Epidermal melanocyte (primary cell): ENCODE data around the gene HOXD3.

ENCODE experiments used
- DNase-seq: peaks from one replicate; pipeline ENCODE4 v3.0.0; 2011; ENCODE audit warnings: low spot score; ENCODE audit not compliant: insufficient read length

HOXD3 gene

DNA sequence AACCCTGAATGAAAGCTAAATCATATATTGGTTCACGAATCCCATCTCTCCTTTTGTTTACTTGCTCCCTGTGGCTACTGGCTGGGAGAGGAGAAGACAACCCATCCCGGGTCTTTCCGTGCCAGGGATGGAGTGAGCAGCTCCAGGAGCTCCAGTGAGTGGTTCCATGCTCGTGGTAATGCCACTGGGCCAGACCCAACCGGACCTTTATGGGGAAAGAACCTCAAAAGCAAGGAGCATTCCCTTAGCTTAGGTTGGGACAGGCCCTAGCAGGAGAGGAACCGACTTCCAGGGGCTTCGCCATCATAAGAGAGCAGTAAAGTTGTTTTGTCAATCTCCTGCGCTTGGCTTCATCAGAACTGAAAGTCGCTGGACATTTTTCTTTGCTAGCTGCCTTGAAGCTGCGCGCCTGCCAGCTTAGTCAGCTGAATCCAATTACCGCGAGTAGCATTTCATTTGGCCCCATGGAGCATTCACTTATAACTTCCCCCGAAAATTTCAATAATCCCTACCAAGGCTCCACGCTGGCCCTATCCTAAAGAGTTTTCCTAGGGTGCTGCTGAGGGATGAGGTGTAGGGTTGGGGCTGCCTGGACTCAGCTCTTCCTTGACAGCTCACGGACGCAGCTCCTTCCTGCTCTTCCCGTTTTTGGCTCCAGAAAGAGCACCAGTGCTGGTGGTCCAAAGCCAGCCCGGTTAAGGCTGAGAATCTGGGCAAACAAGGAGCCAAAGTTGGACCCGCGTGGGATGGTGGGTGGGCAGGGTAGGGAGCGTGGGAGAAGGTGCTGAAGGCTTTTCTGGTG lies 4.9 kb downstream of the HOXD3 start:
- DNase-seq, result peak; percentile 74

DNA sequence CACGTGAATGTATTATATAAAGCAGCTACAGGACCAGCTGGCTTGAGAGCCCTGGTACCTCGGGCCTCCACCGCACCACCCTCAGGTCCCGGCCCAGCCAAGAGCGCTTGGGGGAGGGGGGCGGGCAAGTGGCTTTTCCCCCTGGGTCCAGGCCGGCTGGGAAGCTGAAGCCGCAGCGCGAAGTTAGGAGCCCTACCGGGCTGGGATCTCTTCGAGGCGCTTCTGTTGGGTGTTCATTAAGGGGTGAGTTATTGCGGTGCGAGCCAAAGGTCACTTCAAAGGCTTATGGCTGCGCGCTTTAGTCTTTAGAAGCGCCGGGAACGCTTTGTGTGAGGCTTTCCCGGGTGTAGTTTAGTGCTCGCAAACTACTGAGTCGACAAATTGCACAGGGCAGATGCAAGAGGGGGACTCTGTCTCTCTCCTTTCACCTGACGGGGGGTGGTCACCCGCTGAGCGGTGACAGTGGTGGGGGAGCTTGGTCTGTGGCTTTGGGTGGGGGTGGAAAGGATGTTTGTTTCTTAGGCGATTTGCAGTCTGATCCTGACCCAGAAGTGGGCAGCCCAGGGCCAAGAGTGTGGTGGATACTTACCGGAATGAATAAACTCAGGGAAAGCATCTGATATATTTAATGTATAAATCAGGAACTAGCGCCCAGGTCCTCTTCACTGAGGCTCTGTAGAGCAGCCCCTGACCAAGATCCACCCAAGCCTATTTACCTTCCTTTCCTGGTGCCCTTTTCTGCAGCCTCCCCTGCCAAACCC lies 6.0 kb downstream of the HOXD3 start:
- DNase-seq, result no peak

DNA sequence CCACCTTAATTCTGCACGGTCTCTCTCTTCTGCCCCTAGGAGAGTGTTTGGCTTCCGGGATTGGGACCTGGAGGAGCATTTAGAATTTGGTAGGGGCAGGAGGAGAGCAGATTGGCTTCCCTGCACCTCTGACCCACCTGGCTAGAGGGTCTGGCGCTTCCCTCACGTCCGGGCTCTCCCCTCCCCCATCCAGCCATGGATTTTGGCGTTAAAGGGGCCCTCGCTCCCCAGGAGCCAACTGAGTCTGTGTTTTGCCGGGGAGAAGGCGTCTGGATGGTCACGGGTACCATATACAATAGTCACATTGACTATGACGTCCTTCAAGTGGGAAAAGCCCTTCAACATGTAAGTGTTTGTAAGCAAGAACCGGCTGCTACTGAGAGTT lies 6.6 kb downstream of the HOXD3 start:
- no peak for DNase-seq

DNA sequence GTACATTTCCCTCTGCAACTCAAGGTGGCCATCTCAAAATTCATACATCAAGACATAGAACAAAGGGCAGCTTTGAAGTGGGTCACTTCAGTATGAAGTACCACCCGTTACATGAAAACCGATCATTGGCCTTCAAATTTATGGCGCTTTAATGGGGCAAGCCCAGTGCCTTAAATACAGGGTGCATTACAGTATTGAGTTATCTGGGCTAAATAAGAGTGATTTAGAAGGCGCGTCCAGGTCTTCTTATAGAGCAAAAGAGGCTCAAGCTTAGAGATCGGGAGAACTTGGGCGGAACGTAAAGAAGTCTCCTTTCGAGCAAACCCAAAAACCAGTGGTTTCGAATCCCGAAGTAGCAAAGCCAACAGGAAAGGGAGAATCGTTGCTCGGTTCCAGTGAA lies 7.1 kb downstream of the HOXD3 start:
- DNase-seq, result no peak

DNA sequence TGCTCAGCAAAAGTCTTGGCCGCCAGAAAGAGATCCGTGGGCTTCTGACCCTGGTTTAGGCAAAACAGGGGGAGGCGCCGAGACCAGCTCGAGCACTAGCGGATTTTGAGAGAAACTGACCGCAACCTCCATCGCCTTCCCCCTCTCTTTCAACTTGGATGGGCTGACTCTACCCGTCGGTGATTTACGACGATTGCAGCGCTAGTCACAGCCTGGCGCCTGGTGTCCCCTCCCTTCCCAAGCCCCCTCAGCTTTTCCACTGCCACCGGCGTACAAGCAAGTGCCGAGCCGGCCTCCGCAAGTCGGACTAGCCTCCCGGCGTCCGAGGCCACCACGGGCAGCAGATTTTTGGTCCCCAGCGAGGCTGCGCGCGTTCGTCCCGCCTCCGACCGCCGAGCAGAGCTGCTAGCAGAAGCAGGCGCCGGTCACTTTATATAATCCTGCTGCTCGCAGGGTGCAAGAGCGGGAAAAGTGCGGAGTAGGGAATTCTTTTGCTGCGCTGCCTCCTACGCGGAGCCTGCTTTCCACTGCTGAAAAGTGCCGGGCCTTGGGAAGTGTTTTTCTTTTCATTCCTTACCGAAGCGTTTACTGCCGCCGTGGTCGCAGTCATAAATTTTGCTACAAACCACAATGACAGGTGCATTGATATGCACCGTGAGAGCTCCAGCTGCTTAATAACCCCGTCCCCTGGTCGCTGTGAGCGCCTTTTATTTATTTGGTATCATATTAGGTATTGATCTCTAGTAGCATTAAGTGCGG lies 7.7 kb downstream of the HOXD3 start:
- DNase-seq, result no peak

DNA sequence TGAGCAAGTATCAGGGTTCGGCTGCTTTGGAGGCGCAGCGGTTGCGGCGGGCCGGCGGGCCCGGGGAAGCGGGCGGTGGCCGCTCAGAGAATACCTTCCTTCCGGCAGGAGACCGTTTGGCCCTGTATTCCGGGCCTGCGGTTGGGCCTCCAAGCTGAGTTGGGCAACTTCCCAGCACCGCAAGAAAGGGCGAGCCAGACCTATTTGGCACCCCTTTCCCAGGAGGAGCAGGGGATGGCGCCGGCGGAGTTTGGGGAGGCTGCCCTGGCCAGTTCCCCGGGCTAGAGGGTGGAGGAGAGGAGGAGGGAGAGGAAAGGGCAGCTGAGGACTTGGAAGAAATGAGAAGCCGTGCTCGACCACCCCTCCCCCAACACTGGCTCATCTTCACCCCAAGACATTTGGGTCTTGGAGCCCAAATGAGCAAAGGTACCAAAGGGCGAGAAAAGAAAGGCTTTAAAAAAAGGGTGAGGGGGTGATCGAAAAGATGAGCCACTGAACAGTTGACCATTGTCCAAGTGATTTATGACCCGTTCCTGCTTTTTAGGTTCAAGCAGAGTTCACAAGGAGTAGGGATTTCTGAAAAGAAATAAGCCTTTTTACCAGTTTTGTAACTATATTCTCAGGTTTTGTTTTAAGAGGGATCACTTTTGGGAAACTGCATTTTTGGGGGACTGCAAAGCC lies 8.4 kb downstream of the HOXD3 start:
- DNase-seq, result no peak

DNA sequence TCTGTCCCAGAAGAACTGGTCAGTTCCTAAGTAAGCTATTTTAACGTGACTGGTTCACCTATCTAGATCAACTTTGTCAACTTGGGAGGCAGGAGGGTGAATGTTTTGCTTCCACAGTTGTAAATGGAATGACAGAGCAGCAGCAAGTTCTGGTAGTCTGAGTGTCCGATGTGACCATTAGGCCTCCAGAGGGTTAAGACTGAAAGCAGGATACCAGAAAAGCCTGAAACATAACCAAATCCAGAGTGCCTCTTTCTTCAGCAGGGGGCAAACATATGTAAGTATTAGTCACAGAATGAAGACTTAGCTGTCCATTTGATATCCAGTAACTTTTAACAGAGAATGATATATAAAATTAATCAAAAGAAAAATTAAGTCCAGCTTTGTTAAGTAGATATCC lies 9.2 kb downstream of the HOXD3 start:
- DNase-seq, result no peak

DNA sequence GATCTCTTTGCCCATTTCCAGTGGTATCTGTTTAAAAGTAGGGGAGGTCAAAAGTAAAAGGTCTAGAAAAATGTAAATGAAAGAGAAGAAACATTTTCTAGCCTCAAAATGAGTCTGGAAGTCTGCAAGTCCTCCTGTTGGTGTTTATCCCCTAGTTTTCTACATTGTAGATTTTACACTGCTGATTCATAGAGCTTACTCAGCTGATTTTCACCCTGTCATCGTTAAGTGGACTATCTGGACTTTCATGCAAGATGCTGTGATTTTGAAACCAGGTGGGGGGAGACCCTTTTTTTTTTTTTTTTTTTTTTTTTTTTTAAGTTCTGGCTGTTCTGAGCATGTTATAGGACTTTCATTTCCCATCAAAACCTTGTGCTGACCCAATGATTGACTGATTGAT lies 10.3 kb downstream of the HOXD3 start:
- DNase-seq, result no peak

DNA sequence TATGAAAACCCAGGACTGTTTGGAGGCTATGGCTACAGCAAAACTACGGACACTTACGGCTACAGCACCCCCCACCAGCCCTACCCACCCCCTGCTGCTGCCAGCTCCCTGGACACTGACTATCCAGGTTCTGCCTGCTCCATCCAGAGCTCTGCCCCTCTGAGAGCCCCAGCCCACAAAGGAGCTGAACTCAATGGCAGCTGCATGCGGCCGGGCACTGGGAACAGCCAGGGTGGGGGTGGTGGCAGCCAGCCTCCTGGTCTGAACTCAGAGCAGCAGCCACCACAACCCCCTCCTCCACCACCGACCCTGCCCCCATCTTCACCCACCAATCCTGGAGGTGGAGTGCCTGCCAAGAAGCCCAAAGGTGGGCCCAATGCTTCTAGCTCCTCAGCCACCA lies 12.1 kb downstream of the HOXD3 start:
- DNase-seq, result no peak

DNA sequence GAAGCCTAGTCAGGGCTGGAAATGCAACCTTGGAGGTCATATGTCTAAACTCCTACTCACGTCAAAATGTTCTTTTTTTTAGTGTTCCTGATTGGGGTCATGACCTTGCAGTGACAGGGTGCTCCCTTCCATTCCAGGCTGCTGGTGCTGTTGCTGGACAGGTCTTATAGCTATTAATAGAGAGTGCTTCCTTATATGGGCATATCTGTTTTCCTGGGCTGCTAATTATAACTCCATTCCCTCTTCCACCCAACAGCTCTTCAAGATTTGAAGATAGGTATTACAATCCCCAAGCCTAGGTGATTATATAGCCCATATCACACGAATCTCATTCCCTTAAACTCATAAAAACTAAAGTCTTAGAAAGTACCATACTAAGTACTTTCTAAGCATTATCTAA lies 12.6 kb downstream of the HOXD3 start:
- DNase-seq, result no peak

DNA sequence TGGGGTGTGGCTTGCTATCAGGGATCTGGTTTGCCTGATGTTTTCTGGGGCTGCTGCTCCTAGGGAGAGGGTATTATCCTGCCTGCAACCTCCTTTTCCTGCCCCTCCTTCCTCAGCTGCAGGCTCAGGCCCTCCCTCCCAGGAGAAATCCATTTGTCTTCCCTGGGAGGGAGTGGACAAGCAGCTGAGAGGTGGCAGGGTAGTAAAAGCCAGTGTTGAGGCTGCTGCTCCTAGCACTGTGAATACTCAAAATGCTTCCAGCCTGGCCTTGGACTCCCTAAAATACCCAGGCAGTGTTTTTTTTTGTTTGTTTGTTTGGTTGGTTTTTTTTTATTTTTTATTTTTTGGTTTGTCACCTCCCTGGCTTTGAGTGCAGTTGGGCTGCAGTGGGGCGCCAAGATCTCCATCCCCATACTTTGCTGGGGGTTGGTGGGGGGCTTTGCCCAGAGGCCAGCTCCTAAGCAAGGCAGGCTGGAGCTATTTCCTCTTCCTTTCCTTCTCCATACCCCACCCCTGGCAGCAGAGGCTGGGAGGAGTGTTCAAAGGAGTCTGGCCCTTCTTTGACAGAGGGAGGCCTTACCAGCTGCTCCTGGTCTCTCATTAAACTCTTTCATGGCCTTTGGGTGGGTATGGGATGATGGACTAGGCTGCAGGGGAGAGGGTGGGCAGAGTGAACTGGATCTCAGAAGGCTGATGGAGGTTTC lies 13.6 kb downstream of the HOXD3 start:
- DNase-seq, result no peak

DNA sequence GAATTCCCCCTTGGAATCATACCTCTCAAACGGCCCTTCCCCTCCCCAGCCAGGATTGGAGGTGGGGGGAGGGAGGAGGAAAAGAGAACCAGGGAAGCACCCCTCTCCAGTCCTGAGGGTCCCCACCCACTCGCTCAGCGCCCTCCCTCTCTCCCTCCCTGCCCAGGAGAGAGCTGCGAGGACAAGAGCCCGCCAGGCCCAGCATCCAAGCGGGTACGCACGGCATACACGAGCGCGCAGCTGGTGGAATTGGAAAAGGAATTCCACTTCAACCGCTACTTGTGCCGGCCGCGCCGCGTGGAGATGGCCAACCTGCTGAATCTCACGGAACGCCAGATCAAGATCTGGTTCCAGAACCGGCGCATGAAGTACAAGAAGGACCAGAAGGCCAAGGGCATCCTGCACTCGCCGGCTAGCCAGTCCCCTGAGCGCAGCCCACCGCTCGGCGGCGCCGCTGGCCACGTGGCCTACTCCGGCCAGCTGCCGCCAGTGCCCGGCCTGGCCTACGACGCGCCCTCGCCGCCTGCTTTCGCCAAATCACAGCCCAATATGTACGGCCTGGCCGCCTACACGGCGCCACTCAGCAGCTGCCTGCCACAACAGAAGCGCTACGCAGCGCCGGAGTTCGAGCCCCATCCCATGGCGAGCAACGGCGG lies 14.4 kb downstream of the HOXD3 start:
- DNase-seq, result no peak

DNA sequence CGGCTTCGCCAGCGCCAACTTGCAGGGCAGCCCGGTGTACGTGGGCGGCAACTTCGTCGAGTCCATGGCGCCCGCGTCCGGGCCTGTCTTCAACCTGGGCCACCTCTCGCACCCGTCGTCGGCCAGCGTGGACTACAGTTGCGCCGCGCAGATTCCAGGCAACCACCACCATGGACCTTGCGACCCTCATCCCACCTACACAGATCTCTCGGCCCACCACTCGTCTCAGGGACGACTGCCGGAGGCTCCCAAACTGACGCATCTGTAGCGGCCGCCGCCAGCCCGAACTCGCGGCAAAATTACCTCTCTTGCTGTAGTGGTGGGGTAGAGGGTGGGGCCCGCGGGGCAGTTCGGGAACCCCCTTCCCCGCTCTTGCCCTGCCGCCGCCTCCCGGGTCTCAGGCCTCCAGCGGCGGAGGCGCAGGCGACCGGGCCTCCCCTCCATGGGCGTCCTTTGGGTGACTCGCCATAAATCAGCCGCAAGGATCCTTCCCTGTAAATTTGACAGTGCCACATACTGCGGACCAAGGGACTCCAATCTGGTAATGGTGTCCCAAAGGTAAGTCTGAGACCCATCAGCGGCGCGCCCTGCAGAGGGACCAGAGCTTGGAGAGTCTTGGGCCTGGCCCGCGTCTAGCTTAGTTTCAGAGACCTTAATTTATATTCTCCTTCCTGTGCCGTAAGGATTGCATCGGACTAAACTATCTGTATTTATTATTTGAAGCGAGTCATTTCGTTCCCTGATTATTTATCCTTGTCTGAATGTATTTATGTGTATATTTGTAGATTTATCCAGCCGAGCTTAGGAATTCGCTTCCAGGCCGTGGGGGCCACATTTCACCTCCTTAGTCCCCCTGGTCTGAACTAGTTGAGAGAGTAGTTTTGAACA lies 15.1 kb downstream of the HOXD3 start:
- DNase-seq, result no peak

DNA sequence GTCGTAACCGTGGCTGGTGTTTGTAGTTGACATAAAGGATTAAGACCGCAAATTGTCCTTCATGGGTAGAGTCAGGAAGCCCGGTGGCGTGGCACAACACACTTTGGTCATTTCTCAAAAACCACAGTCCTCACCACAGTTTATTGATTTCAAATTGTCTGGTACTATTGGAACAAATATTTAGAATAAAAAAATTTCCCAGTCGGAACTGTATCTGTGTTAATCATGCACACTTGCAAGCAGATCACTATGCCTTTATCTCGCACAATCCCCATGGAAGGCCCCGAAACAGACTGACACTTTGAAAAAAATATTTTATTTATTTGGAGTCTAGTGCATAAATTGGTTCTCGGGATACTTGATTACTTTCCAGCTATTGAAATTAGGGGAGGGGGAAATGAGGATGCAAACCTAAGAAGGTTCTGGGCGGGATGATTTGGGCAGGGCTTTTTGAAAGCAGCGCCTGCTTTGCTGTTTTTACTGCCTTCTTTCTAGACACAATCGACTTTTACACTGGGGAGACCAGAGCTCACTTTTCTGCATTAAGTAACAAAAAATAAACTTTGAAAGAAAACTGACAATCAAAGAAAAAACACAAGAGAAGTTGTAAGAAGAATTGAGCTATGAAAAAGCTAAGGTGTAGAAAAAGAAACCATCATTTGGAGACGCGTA lies 15.9 kb downstream of the HOXD3 start:
- DNase-seq, result no peak

DNA sequence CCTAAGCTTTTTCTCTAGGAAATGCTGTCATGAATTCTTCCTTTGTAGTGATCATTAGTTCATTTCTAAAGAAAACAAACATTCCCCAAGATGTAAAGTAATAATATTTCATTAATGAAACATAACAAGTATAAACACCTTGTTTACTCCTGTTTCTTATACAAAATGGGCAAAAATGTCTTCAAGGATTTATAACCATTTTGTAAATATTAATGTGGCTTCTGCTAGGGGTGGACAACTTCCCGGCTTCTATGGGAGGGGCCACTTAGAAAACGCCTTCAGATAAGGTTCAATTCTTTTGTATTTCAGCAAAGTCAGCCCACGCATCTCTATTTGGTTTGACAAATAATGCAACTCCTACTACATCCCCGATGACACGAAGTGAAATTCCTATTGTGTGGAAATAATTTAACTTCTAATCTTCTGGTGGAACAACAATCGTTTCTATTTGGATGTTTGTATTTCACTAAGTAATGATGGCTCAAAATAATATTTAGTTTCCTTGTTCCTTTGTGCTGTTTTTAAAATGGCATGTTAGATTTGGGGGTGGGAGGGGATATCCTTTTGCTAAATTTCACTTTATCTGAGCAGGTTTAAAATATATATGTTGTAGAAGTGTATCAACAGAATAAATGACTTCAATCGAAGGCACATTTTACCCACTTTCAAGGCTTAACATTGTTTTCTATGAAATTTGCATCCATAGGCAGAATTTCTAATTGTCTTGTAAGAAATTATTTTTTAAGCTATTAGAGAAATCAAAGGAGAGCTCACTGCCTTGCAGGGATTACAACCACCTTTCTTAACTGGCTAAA lies 16.7 kb downstream of the HOXD3 start:
- no peak for DNase-seq

DNA sequence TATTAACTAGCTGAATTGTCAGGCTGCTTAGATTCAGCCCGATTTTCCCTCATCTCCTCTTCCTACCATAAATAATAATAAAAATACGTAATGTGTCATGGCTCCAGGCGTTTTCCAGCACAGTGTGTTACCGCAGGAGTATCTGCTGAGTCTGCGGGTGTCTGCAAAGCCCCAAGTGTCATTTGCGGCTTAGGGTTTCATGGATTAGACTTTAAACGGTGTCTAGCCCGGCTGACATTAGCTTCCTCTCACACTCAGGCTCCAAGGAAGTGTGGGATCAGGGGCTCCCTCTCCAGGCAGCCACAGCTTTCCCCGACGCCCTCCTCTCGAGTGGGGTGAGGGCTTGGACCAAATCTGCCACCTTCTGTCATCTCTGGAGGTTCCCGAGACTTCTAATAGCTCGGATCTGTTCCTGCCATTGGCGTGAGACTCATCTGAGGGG lies 17.3 kb downstream of the HOXD3 start:
- DNase-seq, result no peak

DNA sequence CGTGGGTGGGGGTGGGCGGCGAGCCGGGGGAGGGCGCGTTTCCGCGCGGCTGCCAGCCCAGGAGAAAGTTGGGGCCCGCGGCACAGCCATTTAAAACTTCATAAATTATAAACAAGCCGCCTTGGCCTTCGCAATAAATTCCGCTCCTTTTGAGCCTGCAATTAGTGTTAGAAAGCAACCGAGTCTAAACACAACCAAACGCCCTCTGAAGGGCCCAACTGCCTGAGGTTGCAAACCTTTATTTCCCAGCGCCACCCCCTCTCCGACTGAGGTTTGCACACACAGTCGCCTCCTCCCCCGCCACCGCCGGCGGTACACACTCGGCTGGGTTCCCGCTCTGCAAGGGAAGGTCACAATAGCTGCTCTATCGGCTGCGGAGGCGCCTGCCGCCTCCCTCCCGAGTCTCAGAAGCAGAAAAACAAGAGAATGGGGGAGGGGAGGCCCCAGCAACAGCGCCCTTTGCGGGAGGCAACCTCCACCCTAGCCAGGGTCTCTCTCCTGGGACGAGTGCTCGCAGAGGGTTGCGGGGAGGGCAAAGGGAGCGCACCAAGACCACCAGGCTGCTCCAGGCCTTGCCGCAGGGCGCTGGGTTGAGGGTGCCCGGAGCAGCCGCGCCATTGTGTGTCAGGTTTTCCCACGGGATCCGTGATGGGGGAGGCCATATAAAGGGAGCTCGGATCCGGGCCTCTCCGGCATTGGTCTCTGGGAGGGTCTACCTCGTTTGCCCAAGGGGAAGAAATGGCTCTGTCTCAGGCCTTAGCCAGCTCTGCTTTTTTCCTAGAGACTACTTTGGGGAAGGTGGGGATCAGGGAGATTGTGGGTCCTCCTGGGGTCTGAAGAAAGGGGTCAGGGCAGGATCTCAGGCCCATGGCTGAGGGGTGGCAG lies 18.0 kb downstream of the HOXD3 start:
- DNase-seq, result no peak
